ENCODE data around the gene HECTD2. TPM values are rescaled to one million over a fixed set of nuclear protein-coding genes. Genes with fewer than 3 reads are reported as not detected.

HECTD2 gene
- total and polyA plus RNA-seq, 9 of the 15 experiments (the other 6 are each of a cell fraction or from before 2014, with no cell fraction given): 1.3 to 5.9 (median 3.9) TPM

GRCh38 chr10:91558473-91558872, 148.3 kb downstream of the HECTD2 start:
- DNase-seq (ENCODE audit: extremely low read depth in 1 of 4, low spot score in 3 of 4) (no peak), FAIRE-seq (no peak), ATAC-seq (peak; percentile 58)
- no TSS peak for BruUV-seq (replicated peaks)
- CTCF ChIA-PET (ENCODE audit: low intra/inter-chr PET ratio): no interaction called here
- no peak overlapping the region for H2AFZ ChIP-seq (ENCODE audit: low read depth, low read length)
- no peak overlapping the region for H3K9ac ChIP-seq (ENCODE audit: insufficient read depth in 1 of 2, low read depth in 2 of 2, low read length in 2 of 2)
- H3K4me2 ChIP-seq (ENCODE audit: insufficient read depth, low read length): no peak overlapping the region
- H4K20me1 ChIP-seq (replicated peaks; ENCODE audit: control insufficient read depth, insufficient read depth, low read length): no peaks in the 10 kb centered on the region
- H3K27me3 ChIP-seq (ENCODE audit: control insufficient read depth in 2 of 2, insufficient read depth in 2 of 2, low read length in 2 of 2): no peaks in the 10 kb centered on the region
- in situ Hi-C loops (cut with MboI) (loop anchor here (5.0 kb wide), 1 partner anchor 79 kb away; no protein-coding TSS in a partner anchor), intact Hi-C loops (cut with micrococcal nuclease) (no loop called here)
- no peaks in the 10 kb centered on the region; the same call in 1 of the 2 replicates for H3K9me3 ChIP-seq (replicated peaks; ENCODE audit: control insufficient read depth, insufficient read depth, low read depth, low read length)
- H3K79me2 ChIP-seq (ENCODE audit: control insufficient read depth, insufficient read depth, low read length): no peaks in the 10 kb centered on the region
- no peak overlapping the region for H3K4me3 ChIP-seq
- no peak overlapping the region for H3K27ac ChIP-seq (ENCODE audit: extremely low read depth, low read depth, low read length)
- H3K9me1 ChIP-seq (ENCODE audit: control insufficient read depth, insufficient read depth, low read length): no peaks in the 10 kb centered on the region
- H3K4me1 ChIP-seq (replicated peaks in 1 of 2; ENCODE audit: control insufficient read depth in 2 of 2, insufficient read depth in 2 of 2, low read length in 2 of 2): no peaks in the 10 kb centered on the region
- WGBS (ENCODE audit: insufficient coverage, low coverage, missing lambda C conversion rate): 57% methylated on average over 1 of the region's 3 CpGs
- POLR2A ChIA-PET: no interaction called here
- H3K36me3 ChIP-seq (ENCODE audit: control insufficient read depth, insufficient read depth, low read length): no peaks in the 10 kb centered on the region
- TF ChIP-seq ASH1L (IDR thresholded peaks at IDR 0.05; ENCODE audit: borderline replicate concordance, low read depth, partially characterized antibody) (no peak), ZFP30 (CRISPR knock-in tag; IDR thresholded peaks at IDR 0.05; ENCODE audit: borderline replicate concordance) (no peak), ZNF511 (CRISPR knock-in tag; IDR thresholded peaks at IDR 0.05) (no peak), GABPA (tag; conservative IDR thresholded peaks at IDR 0.05; ENCODE audit: low read depth) (no peak), CHD1 (IDR thresholded peaks at IDR 0.05; ENCODE audit: low read length) (no peak), RUNX1 (IDR thresholded peaks at IDR 0.05; ENCODE audit: low read depth) (no peak), HNRNPH1 (optimal IDR thresholded peaks at IDR 0.05; ENCODE audit: low read depth, low read length) (no peak), ZNF561 (CRISPR knock-in tag; conservative IDR thresholded peaks at IDR 0.05) (no peak)
- TF ChIP-seq, protein P1, sequence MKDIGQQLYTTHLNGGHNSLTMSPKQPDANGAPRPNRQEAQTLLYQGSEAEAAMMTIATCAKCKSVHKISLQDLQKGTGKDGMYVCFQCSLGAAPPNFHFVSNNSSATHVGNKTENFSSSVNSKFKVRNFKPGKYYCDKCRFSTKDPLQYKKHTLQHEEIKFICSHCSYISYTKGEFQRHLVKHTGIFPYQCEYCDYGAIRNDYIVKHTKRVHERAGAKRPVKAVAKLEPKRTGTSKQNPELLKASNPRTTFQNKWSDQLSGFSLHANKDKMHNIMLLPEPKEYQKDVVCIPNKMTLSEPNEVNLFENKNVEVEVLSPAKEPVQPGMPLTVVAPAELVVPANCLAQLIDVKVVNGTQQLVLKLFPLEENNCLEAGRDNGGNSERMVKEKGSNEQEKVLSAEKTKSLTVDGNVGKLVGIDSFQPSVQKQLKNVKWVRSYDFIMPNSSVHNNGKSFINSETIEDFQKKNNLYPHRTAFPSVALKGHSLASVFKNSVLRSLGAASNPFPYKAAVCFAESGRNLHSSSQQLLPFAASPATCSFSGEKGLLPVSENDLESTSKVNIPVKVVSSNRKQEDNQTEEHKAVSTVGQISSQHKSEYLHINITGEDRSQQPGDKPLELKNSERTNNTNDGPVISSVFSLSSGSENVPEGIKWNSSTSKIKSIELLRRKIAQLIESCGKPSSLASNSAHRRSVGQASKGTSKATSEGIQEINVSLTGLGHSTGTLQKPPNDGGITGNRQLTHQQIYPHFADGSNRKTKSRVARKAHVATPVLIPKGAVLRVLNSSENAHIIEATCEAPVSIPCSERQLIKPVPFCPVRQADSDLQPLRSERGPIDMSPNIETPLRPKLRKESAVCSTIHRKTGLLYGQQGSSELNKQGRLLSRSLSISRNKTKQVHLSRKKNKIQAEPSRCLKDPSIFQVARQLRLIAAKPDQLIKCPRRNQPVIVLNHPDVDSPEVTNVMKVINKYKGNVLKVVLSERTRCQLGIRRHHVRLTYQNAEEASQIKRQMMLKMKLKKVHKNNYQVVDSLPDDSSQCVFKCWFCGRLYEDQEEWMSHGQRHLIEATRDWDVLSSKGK (CRISPR knock-in tag; IDR thresholded peaks at IDR 0.05): no peak

Data from K562 (cell line).